ENCODE measurements around the gene SLC25A51. TPM values are rescaled to one million over a fixed set of nuclear protein-coding genes. Genes with fewer than 3 reads are reported as not detected.

SLC25A51 gene
- total and polyA plus RNA-seq, 2 donors = 8.6 to 20.4 TPM

- Histone ChIP-seq H3K27me3 (ENCODE audit: control insufficient read depth in 2 of 2, insufficient read depth in 1 of 2, low read length in 1 of 2) (no peaks in the 10 kb centered on the region), H3K27ac (ENCODE audit: low read depth in 1 of 2, low read length in 1 of 2) (no peak overlapping the region), H3K36me3 (ENCODE audit: control insufficient read depth in 2 of 2, insufficient read depth in 2 of 2, low read length in 1 of 2) (no peaks in the 10 kb centered on the region), H3K4me1 (ENCODE audit: control insufficient read depth in 2 of 2, insufficient read depth in 2 of 2, low read length in 2 of 2) (peaks cover 0 to 11% of the 10 kb centered on the region in 2 donors), H3K4me3 (ENCODE audit: low read length in 2 of 2) (no peak overlapping the region), H3K9me3 (ENCODE audit: control insufficient read depth in 2 of 2, insufficient read depth in 1 of 2, low read length in 1 of 2) (no peaks in the 10 kb centered on the region)
- WGBS = 96% methylated on average over 6 of the region's 6 CpGs
- DNase-seq (ENCODE audit: low read depth in 6 of 9, low spot score in 9 of 9) = no peak
Observed at GRCh38 chr9:37939575-37940095, 35.7 kb upstream of the SLC25A51 start.

- Histone ChIP-seq H3K27ac (ENCODE audit: low read depth in 1 of 2, low read length in 1 of 2) (no peak overlapping the region), H3K4me3 (ENCODE audit: low read length in 2 of 2) (no peak overlapping the region), H3K9me3 (ENCODE audit: control insufficient read depth in 2 of 2, insufficient read depth in 1 of 2, low read length in 1 of 2) (no peaks in the 10 kb centered on the region), H3K36me3 (ENCODE audit: control insufficient read depth in 2 of 2, insufficient read depth in 2 of 2, low read length in 1 of 2) (no peaks in the 10 kb centered on the region), H3K27me3 (ENCODE audit: control insufficient read depth in 2 of 2, insufficient read depth in 1 of 2, low read length in 1 of 2) (no peaks in the 10 kb centered on the region), H3K4me1 (ENCODE audit: control insufficient read depth in 2 of 2, insufficient read depth in 2 of 2, low read length in 2 of 2) (peaks cover 0 to 1% of the 10 kb centered on the region in 2 donors)
- no peak for DNase-seq (ENCODE audit: low read depth in 6 of 9, low spot score in 9 of 9)
- 96% methylated on average over 22 of the region's 22 CpGs for WGBS
Observed at GRCh38 chr9:37938121-37938891, 34.4 kb upstream of the SLC25A51 start.

- no peak overlapping the region for H3K27ac ChIP-seq (ENCODE audit: low read depth in 1 of 2, low read length in 1 of 2)
- H3K4me3 ChIP-seq (ENCODE audit: low read length in 2 of 2) = no peak overlapping the region
- no peaks in the 10 kb centered on the region for H3K27me3 ChIP-seq (ENCODE audit: control insufficient read depth in 2 of 2, insufficient read depth in 1 of 2, low read length in 1 of 2)
- no peaks in the 10 kb centered on the region for H3K4me1 ChIP-seq (ENCODE audit: control insufficient read depth in 2 of 2, insufficient read depth in 2 of 2, low read length in 2 of 2)
- 95% methylated on average over 9 of the region's 9 CpGs for WGBS
- H3K36me3 ChIP-seq (ENCODE audit: control insufficient read depth in 2 of 2, insufficient read depth in 2 of 2, low read length in 1 of 2) = no peaks in the 10 kb centered on the region
- H3K9me3 ChIP-seq (ENCODE audit: control insufficient read depth in 2 of 2, insufficient read depth in 1 of 2, low read length in 1 of 2) = no peaks in the 10 kb centered on the region
- no peak for DNase-seq (ENCODE audit: low read depth in 6 of 9, low spot score in 9 of 9)
Observed at GRCh38 chr9:37937366-37937765, 33.4 kb upstream of the SLC25A51 start.

GRCh38 chr9:37936965-37937364 lies 33.0 kb upstream of the SLC25A51 start:
- no peak overlapping the region for H3K4me3 ChIP-seq (ENCODE audit: low read length in 2 of 2)
- 83% methylated on average over 4 of the region's 4 CpGs for WGBS
- H3K36me3 ChIP-seq (ENCODE audit: control insufficient read depth in 2 of 2, insufficient read depth in 2 of 2, low read length in 1 of 2) = no peaks in the 10 kb centered on the region
- DNase-seq (ENCODE audit: low read depth in 6 of 9, low spot score in 9 of 9) = no peak
- no peaks in the 10 kb centered on the region for H3K4me1 ChIP-seq (ENCODE audit: control insufficient read depth in 2 of 2, insufficient read depth in 2 of 2, low read length in 2 of 2)
- no peak overlapping the region for H3K27ac ChIP-seq (ENCODE audit: low read depth in 1 of 2, low read length in 1 of 2)
- no peaks in the 10 kb centered on the region for H3K9me3 ChIP-seq (ENCODE audit: control insufficient read depth in 2 of 2, insufficient read depth in 1 of 2, low read length in 1 of 2)
- no peaks in the 10 kb centered on the region for H3K27me3 ChIP-seq (ENCODE audit: control insufficient read depth in 2 of 2, insufficient read depth in 1 of 2, low read length in 1 of 2)

- no peak for DNase-seq (ENCODE audit: low read depth in 6 of 9, low spot score in 9 of 9)
- Histone ChIP-seq H3K27ac (ENCODE audit: low read depth in 1 of 2, low read length in 1 of 2) (no peak overlapping the region), H3K4me1 (ENCODE audit: control insufficient read depth in 2 of 2, insufficient read depth in 2 of 2, low read length in 2 of 2) (no peaks in the 10 kb centered on the region), H3K4me3 (ENCODE audit: low read length in 2 of 2) (no peak overlapping the region), H3K27me3 (ENCODE audit: control insufficient read depth in 2 of 2, insufficient read depth in 1 of 2, low read length in 1 of 2) (no peaks in the 10 kb centered on the region), H3K36me3 (ENCODE audit: control insufficient read depth in 2 of 2, insufficient read depth in 2 of 2, low read length in 1 of 2) (no peaks in the 10 kb centered on the region), H3K9me3 (ENCODE audit: control insufficient read depth in 2 of 2, insufficient read depth in 1 of 2, low read length in 1 of 2) (no peaks in the 10 kb centered on the region)
- 96% methylated on average over 5 of the region's 5 CpGs for WGBS
Observed at GRCh38 chr9:37936376-37936775, 32.4 kb upstream of the SLC25A51 start.

- Histone ChIP-seq H3K36me3 (ENCODE audit: control insufficient read depth in 2 of 2, insufficient read depth in 2 of 2, low read length in 1 of 2) (no peaks in the 10 kb centered on the region), H3K9me3 (ENCODE audit: control insufficient read depth in 2 of 2, insufficient read depth in 1 of 2, low read length in 1 of 2) (no peaks in the 10 kb centered on the region), H3K27ac (ENCODE audit: low read depth in 1 of 2, low read length in 1 of 2) (no peak overlapping the region), H3K4me3 (ENCODE audit: low read length in 2 of 2) (no peak overlapping the region), H3K4me1 (ENCODE audit: control insufficient read depth in 2 of 2, insufficient read depth in 2 of 2, low read length in 2 of 2) (no peaks in the 10 kb centered on the region), H3K27me3 (ENCODE audit: control insufficient read depth in 2 of 2, insufficient read depth in 1 of 2, low read length in 1 of 2) (no peaks in the 10 kb centered on the region)
- 95% methylated on average over 14 of the region's 14 CpGs for WGBS
- DNase-seq (ENCODE audit: low read depth in 6 of 9, low spot score in 9 of 9) = no peak
Observed at GRCh38 chr9:37935096-37935495, 31.2 kb upstream of the SLC25A51 start.

GRCh38 chr9:37931592-37931991 lies 27.7 kb upstream of the SLC25A51 start:
- H3K27me3 ChIP-seq (ENCODE audit: control insufficient read depth in 2 of 2, insufficient read depth in 1 of 2, low read length in 1 of 2) = no peaks in the 10 kb centered on the region
- no peak overlapping the region for H3K27ac ChIP-seq (ENCODE audit: low read depth in 1 of 2, low read length in 1 of 2)
- no peak for DNase-seq (ENCODE audit: low read depth in 6 of 9, low spot score in 9 of 9)
- no peaks in the 10 kb centered on the region for H3K36me3 ChIP-seq (ENCODE audit: control insufficient read depth in 2 of 2, insufficient read depth in 2 of 2, low read length in 1 of 2)
- no peaks in the 10 kb centered on the region for H3K9me3 ChIP-seq (ENCODE audit: control insufficient read depth in 2 of 2, insufficient read depth in 1 of 2, low read length in 1 of 2)
- no peak overlapping the region for H3K4me3 ChIP-seq (ENCODE audit: low read length in 2 of 2)
- WGBS = 97% methylated on average over 5 of the region's 5 CpGs
- peaks cover 15 to 33% of the 10 kb centered on the region in 2 donors for H3K4me1 ChIP-seq (ENCODE audit: control insufficient read depth in 2 of 2, insufficient read depth in 2 of 2, low read length in 2 of 2)

- Histone ChIP-seq H3K27ac (ENCODE audit: low read depth in 1 of 2, low read length in 1 of 2) (no peak overlapping the region), H3K4me3 (ENCODE audit: low read length in 2 of 2) (no peak overlapping the region), H3K9me3 (ENCODE audit: control insufficient read depth in 2 of 2, insufficient read depth in 1 of 2, low read length in 1 of 2) (no peaks in the 10 kb centered on the region), H3K27me3 (ENCODE audit: control insufficient read depth in 2 of 2, insufficient read depth in 1 of 2, low read length in 1 of 2) (no peaks in the 10 kb centered on the region), H3K36me3 (ENCODE audit: control insufficient read depth in 2 of 2, insufficient read depth in 2 of 2, low read length in 1 of 2) (no peaks in the 10 kb centered on the region), H3K4me1 (ENCODE audit: control insufficient read depth in 2 of 2, insufficient read depth in 2 of 2, low read length in 2 of 2) (peaks cover 19 to 40% of the 10 kb centered on the region in 2 donors)
- 57% methylated on average over 11 of the region's 11 CpGs for WGBS
- DNase-seq (ENCODE audit: low read depth in 6 of 9, low spot score in 9 of 9) = no peak
Observed at GRCh38 chr9:37929441-37929895, 25.5 kb upstream of the SLC25A51 start.

- no peaks in the 10 kb centered on the region for H3K36me3 ChIP-seq (ENCODE audit: control insufficient read depth in 2 of 2, insufficient read depth in 2 of 2, low read length in 1 of 2)
- no peaks in the 10 kb centered on the region for H3K9me3 ChIP-seq (ENCODE audit: control insufficient read depth in 2 of 2, insufficient read depth in 1 of 2, low read length in 1 of 2)
- H3K27ac ChIP-seq (ENCODE audit: low read depth in 1 of 2, low read length in 1 of 2) = no peak overlapping the region
- 93% methylated on average over 20 of the region's 20 CpGs for WGBS
- peaks cover 19 to 40% of the 10 kb centered on the region in 2 donors for H3K4me1 ChIP-seq (ENCODE audit: control insufficient read depth in 2 of 2, insufficient read depth in 2 of 2, low read length in 2 of 2)
- H3K4me3 ChIP-seq (ENCODE audit: low read length in 2 of 2) = no peak overlapping the region
- DNase-seq (ENCODE audit: low read depth in 6 of 9, low spot score in 9 of 9) = no peak
- H3K27me3 ChIP-seq (ENCODE audit: control insufficient read depth in 2 of 2, insufficient read depth in 1 of 2, low read length in 1 of 2) = no peaks in the 10 kb centered on the region
Observed at GRCh38 chr9:37928552-37929430, 24.9 kb upstream of the SLC25A51 start.
